GM11168 (cell line): ENCODE results near the gene POLR3A.

ENCODE experiments used
- in situ Hi-C: fragments of 300-500 bp; cut with MboI; formaldehyde crosslinking; loops from one replicate; pipeline ENCODE4 v1.12.0; 2022; ENCODE audit warnings: low sequenced_read_pairs; ENCODE audit not compliant: unreplicated experiment

Gene POLR3A

GRCh38 chr10:77964811-77965210 is 64.5 kb downstream of the POLR3A start:
- in situ Hi-C loops = no loop called here

- in situ Hi-C loops = no loop called here
Measured at GRCh38 chr10:77963901-77964300, 65.4 kb downstream of the POLR3A start.

- in situ Hi-C loops = no loop called here
Measured at GRCh38 chr10:77962350-77963146, 66.8 kb downstream of the POLR3A start.

GRCh38 chr10:77961668-77962067 is 67.6 kb downstream of the POLR3A start:
- in situ Hi-C loops = no loop called here

- in situ Hi-C loops = no loop called here
Measured at GRCh38 chr10:77960829-77961329, 68.4 kb downstream of the POLR3A start.

- in situ Hi-C loops = no loop called here
Measured at GRCh38 chr10:77959887-77960455, 69.3 kb downstream of the POLR3A start.

GRCh38 chr10:77959384-77959783 is 69.9 kb downstream of the POLR3A start:
- in situ Hi-C loops = no loop called here

GRCh38 chr10:77955136-77955535 is 74.2 kb downstream of the POLR3A start:
- in situ Hi-C loops = no loop called here

- in situ Hi-C loops = no loop called here
Measured at GRCh38 chr10:77949167-77949566, 80.1 kb downstream of the POLR3A start.

- in situ Hi-C loops = no loop called here
Measured at GRCh38 chr10:77946084-77946483, 83.2 kb downstream of the POLR3A start.

GRCh38 chr10:77944519-77944918 is 84.8 kb downstream of the POLR3A start:
- in situ Hi-C loops = no loop called here

- in situ Hi-C loops = no loop called here
Measured at GRCh38 chr10:77943121-77943901, 86.0 kb downstream of the POLR3A start.

- in situ Hi-C loops = no loop called here
Measured at GRCh38 chr10:77941790-77942189, 87.5 kb downstream of the POLR3A start.

GRCh38 chr10:77940627-77941026 is 88.7 kb downstream of the POLR3A start:
- in situ Hi-C loops = no loop called here

- in situ Hi-C loops = no loop called here
Measured at GRCh38 chr10:77940225-77940624, 89.1 kb downstream of the POLR3A start.

GRCh38 chr10:77939561-77940001 is 89.7 kb downstream of the POLR3A start:
- in situ Hi-C loops = no loop called here

- in situ Hi-C loops = no loop called here
Measured at GRCh38 chr10:77936697-77937567, 92.4 kb downstream of the POLR3A start.

GRCh38 chr10:77932016-77932715 is 97.1 kb downstream of the POLR3A start:
- in situ Hi-C loops = no loop called here
